Measurements from ENCODE around the gene EVC2. TPM values are rescaled to one million over a fixed set of nuclear protein-coding genes. Genes with fewer than 3 reads are reported as not detected.

The EVC2 gene
- total and polyA plus RNA-seq, 2 of the 4 experiments (the other 2 are of a cell fraction) = 2.7 to 5.9 TPM

DNA sequence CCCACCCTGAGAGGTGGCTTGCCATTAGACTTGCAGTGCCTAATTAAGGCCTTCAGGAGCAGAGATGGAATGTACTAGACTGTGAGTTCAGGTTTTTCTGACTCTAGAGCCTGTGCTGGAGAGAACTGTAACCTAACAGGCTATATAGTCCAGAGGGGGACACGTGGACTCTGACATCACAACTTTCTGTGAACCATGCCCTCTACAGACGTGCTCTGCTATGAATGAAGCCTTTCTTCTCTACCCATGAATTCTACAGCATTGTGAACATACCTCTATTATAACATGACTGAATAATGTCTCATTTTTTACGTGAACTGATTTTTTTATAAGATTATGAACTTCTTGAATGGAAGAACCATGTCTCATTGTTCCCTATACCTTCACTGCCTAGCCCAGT lies 68.8 kb downstream of the EVC2 start:
- Histone ChIP-seq H3K4ac (ENCODE audit: low read depth, low read length) (peak overlapping the region; percentile 10), H4K5ac (ENCODE audit: low read depth, low read length) (no peak overlapping the region; the same call in 1 of the 2 replicates), H3K27me3 (ENCODE audit: control insufficient read depth, insufficient read depth, low read length) (no peaks in the 10 kb centered on the region), H3K18ac (ENCODE audit: low read depth, low read length) (peak overlapping the region; percentile 8; the same call in 1 of the 2 replicates), H3K9me3 (ENCODE audit: control insufficient read depth, insufficient read depth, low read length) (no peaks in the 10 kb centered on the region), H3K9me1 (ENCODE audit: insufficient read depth, low read length) (peaks cover 13% of the 10 kb centered on the region), H3K56ac (ENCODE audit: extremely low read depth, insufficient read depth, low read length) (no peak overlapping the region), H3K36me3 (ENCODE audit: control insufficient read depth, insufficient read depth, low read length) (peaks cover 15% of the 10 kb centered on the region), H2AFZ (replicated peaks; ENCODE audit: low read length, poor library complexity) (no peak overlapping the region), H2BK20ac (ENCODE audit: low read depth, low read length) (peak overlapping the region; percentile 72), H4K8ac (ENCODE audit: low read depth in 2 of 2, low read length in 2 of 2) (peak overlapping the region in 1 of 2 experiments; percentile 3; a peak in 2 of 4 replicates), H2AK5ac (ENCODE audit: low read depth, low read length) (peak overlapping the region; percentile 70; the same call in 1 of the 2 replicates), H3K4me1 (ENCODE audit: control insufficient read depth, insufficient read depth, low read length) (peaks cover 15% of the 10 kb centered on the region), H2BK120ac (ENCODE audit: low read depth, low read length) (peak overlapping the region; percentile 81), H2BK15ac (ENCODE audit: low read depth, low read length) (0 out of 3 replicates have a peak overlapping the region, but pooled peaks have one; percentile 3), H3K9ac (ENCODE audit: low read depth, low read length) (no peak overlapping the region), H2AK9ac (replicated peaks; ENCODE audit: low read depth, low read length, poor library complexity) (no peak overlapping the region), H3K23ac (ENCODE audit: low read depth, low read length) (peak overlapping the region; percentile 29; the same call in 1 of the 2 replicates), H3K79me1 (ENCODE audit: low read depth in 1 of 2, low read length in 2 of 2) (peaks cover 0 to 9% of the 10 kb centered on the region in 2 experiments; a peak in 2 of 4 replicates), H4K20me1 (ENCODE audit: insufficient read depth, low read length) (no peaks in the 10 kb centered on the region), H3K4me2 (ENCODE audit: low read depth, low read length) (no peak overlapping the region), H3K14ac (replicated peaks; ENCODE audit: low read depth, low read length) (0 out of 2 replicates have a peak overlapping the region, but pooled peaks have one; percentile 33), H3K27ac (ENCODE audit: insufficient read depth, low read length) (no peak overlapping the region), H2BK5ac (ENCODE audit: low read depth, low read length, poor library complexity, severe bottlenecking) (peak overlapping the region; percentile 79), H4K91ac (ENCODE audit: insufficient read depth, low read depth, low read length) (peak overlapping the region; percentile 1; the same call in 1 of the 2 replicates), H3K4me3 (ENCODE audit: insufficient read depth, low read depth, low read length) (no peak overlapping the region)
- in situ Hi-C loops (cut with MboI; ENCODE audit: low sequenced_read_pairs) = no loop called here
- intact Hi-C loops (cut with micrococcal nuclease) = loop anchor here (5.0 kb wide), 2 partner anchors 153 to 602 kb away; no protein-coding TSS in a partner anchor
- WGBS, 2 experiments (ENCODE audit: extremely low coverage in 2 of 2, insufficient read length in 1 of 2) = no CpG with 5 or more reads among the region's 3 CpGs
- TF ChIP-seq CHD1 (IDR thresholded peaks at IDR 0.05; ENCODE audit: low read depth, low read length) = no peak
- no peak for TF ChIP-seq RFX5 (IDR thresholded peaks at IDR 0.05; ENCODE audit: low read depth, low read length)
- no peak for TF ChIP-seq NFE2L2 (IDR thresholded peaks at IDR 0.05; ENCODE audit: low read depth, low read length)
- no peak for TF ChIP-seq CEBPB (IDR thresholded peaks at IDR 0.05; ENCODE audit: low read depth, low read length)
- TF ChIP-seq MXI1 (IDR thresholded peaks at IDR 0.05; ENCODE audit: borderline replicate concordance, low read depth, low read length) = no peak
- TF ChIP-seq, protein P1, sequence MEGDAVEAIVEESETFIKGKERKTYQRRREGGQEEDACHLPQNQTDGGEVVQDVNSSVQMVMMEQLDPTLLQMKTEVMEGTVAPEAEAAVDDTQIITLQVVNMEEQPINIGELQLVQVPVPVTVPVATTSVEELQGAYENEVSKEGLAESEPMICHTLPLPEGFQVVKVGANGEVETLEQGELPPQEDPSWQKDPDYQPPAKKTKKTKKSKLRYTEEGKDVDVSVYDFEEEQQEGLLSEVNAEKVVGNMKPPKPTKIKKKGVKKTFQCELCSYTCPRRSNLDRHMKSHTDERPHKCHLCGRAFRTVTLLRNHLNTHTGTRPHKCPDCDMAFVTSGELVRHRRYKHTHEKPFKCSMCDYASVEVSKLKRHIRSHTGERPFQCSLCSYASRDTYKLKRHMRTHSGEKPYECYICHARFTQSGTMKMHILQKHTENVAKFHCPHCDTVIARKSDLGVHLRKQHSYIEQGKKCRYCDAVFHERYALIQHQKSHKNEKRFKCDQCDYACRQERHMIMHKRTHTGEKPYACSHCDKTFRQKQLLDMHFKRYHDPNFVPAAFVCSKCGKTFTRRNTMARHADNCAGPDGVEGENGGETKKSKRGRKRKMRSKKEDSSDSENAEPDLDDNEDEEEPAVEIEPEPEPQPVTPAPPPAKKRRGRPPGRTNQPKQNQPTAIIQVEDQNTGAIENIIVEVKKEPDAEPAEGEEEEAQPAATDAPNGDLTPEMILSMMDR (conservative IDR thresholded peaks at IDR 0.05; ENCODE audit: low read depth, low read length) = no peak
- no peak for TF ChIP-seq BHLHE40 (IDR thresholded peaks at IDR 0.05; ENCODE audit: low read depth, low read length)
- no peak for TF ChIP-seq SMC3 (IDR thresholded peaks at IDR 0.05; ENCODE audit: low read depth, low read length)
- TF ChIP-seq, protein P2, sequence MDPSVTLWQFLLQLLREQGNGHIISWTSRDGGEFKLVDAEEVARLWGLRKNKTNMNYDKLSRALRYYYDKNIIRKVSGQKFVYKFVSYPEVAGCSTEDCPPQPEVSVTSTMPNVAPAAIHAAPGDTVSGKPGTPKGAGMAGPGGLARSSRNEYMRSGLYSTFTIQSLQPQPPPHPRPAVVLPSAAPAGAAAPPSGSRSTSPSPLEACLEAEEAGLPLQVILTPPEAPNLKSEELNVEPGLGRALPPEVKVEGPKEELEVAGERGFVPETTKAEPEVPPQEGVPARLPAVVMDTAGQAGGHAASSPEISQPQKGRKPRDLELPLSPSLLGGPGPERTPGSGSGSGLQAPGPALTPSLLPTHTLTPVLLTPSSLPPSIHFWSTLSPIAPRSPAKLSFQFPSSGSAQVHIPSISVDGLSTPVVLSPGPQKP (IDR thresholded peaks at IDR 0.05; ENCODE audit: borderline replicate concordance, low read depth, low read length) = no peak
- TF ChIP-seq MAFK (IDR thresholded peaks at IDR 0.05; ENCODE audit: low read depth, low read length) = no peak
- dilution Hi-C loops (cut with HindIII; ENCODE audit: low sequenced_read_pairs, unreplicated experiment) = no loop called here
- no peak for DNase-seq
- BruUV-seq (replicated peaks) = no TSS peak
- ChIA-PET CTCF (interaction anchor here (1.2 kb wide), 1 partner anchor 75 kb away, joined by 3 read pairs; no protein-coding TSS in a partner anchor), POLR2A (ENCODE audit: unreplicated experiment) (no interaction called here)
- no peak for ATAC-seq (ENCODE audit: low read depth)

Measured in IMR-90 (cell line).